Measurements from ENCODE around the gene HIF3A.

- TF ChIP-seq CTCF (IDR thresholded peaks at IDR 0.05) = no peak
- TF ChIP-seq POLR2A (IDR thresholded peaks at IDR 0.05) = no peak
Measured at GRCh38 chr19:46392252-46392801, 95.5 kb downstream of the HIF3A start.
